HepG2 (cell line): ENCODE measurements around the gene RTBDN. TPM values are rescaled to one million over a fixed set of nuclear protein-coding genes. Genes with fewer than 3 reads are reported as not detected.

Experiments
- ETV6 ChIP-seq: sonication (generic); formaldehyde crosslinking; conservative IDR thresholded peaks from 2 replicates; pipeline ENCODE4 v1.4.0; 2020; ENCODE audit warnings: missing genetic modification reagents
- NFE2 ChIP-seq: sonication (generic); formaldehyde crosslinking; IDR thresholded peaks from 2 replicates; pipeline ENCODE4 v1.4.0; 2020; ENCODE audit warnings: missing genetic modification reagents
- NFIC ChIP-seq: IDR thresholded peaks from 2 replicates; pipeline ENCODE4 v1.6.1; 2012; ENCODE audit warnings: mild to moderate bottlenecking, low read length, inconsistent platforms
- PLRG1 ChIP-seq: fragments of 450-650 bp; conservative IDR thresholded peaks from 2 replicates; pipeline ENCODE4 v1.6.1; 2016
- RBFOX2 ChIP-seq: fragments of 200-400 bp; formaldehyde crosslinking; IDR thresholded peaks from 2 replicates; pipeline ENCODE4 v1.6.1; 2017; ENCODE audit warnings: low read depth, mild to moderate bottlenecking, low read length
- SMAD9 ChIP-seq: sonication (generic); formaldehyde crosslinking; IDR thresholded peaks from 2 replicates; pipeline ENCODE4 v1.5.1; 2020; ENCODE audit warnings: mild to moderate bottlenecking, missing genetic modification reagents
- U2AF2 ChIP-seq: fragments of 200-400 bp; formaldehyde crosslinking; IDR thresholded peaks from 2 replicates; pipeline ENCODE4 v1.6.1; 2017; ENCODE audit warnings: low read depth, mild to moderate bottlenecking, low read length
- ZFY ChIP-seq: sonication (generic); formaldehyde crosslinking; IDR thresholded peaks from 2 replicates; pipeline ENCODE4 v1.4.0; 2020; ENCODE audit warnings: missing genetic modification reagents
- ZNF558 ChIP-seq: sonication (generic); formaldehyde crosslinking; IDR thresholded peaks from 2 replicates; pipeline ENCODE4 v1.9.0; 2022; ENCODE audit warnings: mild to moderate bottlenecking, missing genetic modification reagents, borderline replicate concordance
- ZNF644 ChIP-seq: IDR thresholded peaks from 2 replicates; pipeline ENCODE4 v1.6.1; 2016; ENCODE audit warnings: low read depth
- ZSCAN29 ChIP-seq: sonication (generic); formaldehyde crosslinking; conservative IDR thresholded peaks from 2 replicates; pipeline ENCODE4 v1.4.0; 2020; ENCODE audit warnings: mild to moderate bottlenecking, missing genetic modification reagents
- ZZZ3 ChIP-seq: sonication (generic); formaldehyde crosslinking; IDR thresholded peaks from 2 replicates; pipeline ENCODE4 v1.4.0; 2020; ENCODE audit warnings: missing genetic modification reagents, mild to moderate bottlenecking, borderline replicate concordance
- polyA plus RNA-seq, 8 experiments: library from polyadenylated mRNA; depleted of rRNA in 3 of 8; stranded (reverse) in 7 of 8; unstranded in 1 of 8; fragments of >200 nt; fragmentation: Illumina TruSeq in 4 of 8; extraction: Trizol in 4 of 8; gene quantifications; 2 replicates each; pipeline versions ENCODE4 v1.2.1 to v1.2.3, GENCODE V29; 2011 to 2016; ENCODE audit warnings: low read depth in 4 of 8, missing spikeins in 1 of 8, mixed read lengths in 1 of 8; ENCODE audit not compliant: insufficient read depth in 1 of 8
- total RNA-seq, 5 experiments: library from RNA; depleted of rRNA; stranded (reverse); fragments of >200 nt; fragmentation: Illumina TruSeq; extraction: Trizol; gene quantifications; 2 replicates each; pipeline ENCODE4 v1.2.3, GENCODE V29; 2016; ENCODE audit warnings: low read depth in 1 of 5
- TF ChIP-seq, protein P1 (sequence below): sonication (generic); formaldehyde crosslinking; IDR thresholded peaks from 2 replicates; pipeline ENCODE4 v1.4.0; 2020; ENCODE audit warnings: missing genetic modification reagents
- TF ChIP-seq, protein P2 (sequence below): sonication (generic); formaldehyde crosslinking; IDR thresholded peaks from 2 replicates; pipeline ENCODE4 v1.4.0; 2020; ENCODE audit warnings: mild to moderate bottlenecking, low read depth, missing genetic modification reagents
- TF ChIP-seq, protein P3 (sequence below): sonication (generic); formaldehyde crosslinking; IDR thresholded peaks from 2 replicates; pipeline ENCODE4 v1.5.1; 2020; ENCODE audit warnings: missing genetic modification reagents, mild to moderate bottlenecking, borderline replicate concordance
- TF ChIP-seq, protein P4 (sequence below): sonication (generic); formaldehyde crosslinking; IDR thresholded peaks from 2 replicates; pipeline ENCODE4 v1.4.0; 2020; ENCODE audit warnings: missing genetic modification reagents
- TF ChIP-seq, protein P5 (sequence below): sonication (generic); formaldehyde crosslinking; IDR thresholded peaks from 2 replicates; pipeline ENCODE4 v1.9.0; 2021; ENCODE audit warnings: missing genetic modification reagents, borderline replicate concordance

The RTBDN gene
- total and polyA plus RNA-seq, 2 of the 13 experiments (the other 11 are each of a cell fraction or from before 2014, with no cell fraction given), result 0.27 to 0.48 TPM

DNA sequence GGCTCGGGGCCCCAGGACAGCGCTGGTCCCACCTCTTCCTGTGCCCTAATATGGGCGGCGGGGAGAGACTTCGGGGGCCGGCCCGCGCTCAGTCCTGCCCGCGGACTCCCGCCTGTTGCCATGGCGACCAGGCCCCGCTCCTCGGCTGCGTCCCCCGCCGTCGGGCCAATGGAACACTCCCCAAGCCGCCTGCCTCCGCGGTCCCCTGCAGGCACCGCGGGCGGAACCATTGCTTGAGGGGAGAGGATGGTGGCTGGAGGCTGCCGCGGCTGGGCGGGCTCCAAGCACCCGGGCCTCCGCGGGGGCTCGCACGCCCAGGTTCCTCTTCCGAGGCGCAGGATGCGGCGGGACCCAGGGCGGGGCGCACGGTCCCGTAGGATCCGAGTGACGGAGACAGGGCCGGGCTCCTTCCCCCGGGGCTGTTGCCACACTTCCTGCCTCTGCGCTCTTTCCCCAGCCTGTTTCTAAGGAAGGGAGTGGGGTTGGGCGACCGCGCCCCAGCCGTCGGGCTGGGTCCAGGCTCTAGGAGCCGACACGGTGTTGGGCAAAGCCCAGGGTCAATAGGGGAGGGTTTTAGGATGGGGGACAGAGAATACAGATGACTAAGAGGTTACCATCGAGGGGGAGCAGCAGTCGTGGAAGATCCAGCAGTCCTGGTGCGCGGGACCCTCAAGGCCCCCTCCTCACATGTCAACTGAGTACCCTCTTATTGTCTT lies 44.3 kb downstream of the RTBDN start (continued):
- TF ChIP-seq, protein P1, sequence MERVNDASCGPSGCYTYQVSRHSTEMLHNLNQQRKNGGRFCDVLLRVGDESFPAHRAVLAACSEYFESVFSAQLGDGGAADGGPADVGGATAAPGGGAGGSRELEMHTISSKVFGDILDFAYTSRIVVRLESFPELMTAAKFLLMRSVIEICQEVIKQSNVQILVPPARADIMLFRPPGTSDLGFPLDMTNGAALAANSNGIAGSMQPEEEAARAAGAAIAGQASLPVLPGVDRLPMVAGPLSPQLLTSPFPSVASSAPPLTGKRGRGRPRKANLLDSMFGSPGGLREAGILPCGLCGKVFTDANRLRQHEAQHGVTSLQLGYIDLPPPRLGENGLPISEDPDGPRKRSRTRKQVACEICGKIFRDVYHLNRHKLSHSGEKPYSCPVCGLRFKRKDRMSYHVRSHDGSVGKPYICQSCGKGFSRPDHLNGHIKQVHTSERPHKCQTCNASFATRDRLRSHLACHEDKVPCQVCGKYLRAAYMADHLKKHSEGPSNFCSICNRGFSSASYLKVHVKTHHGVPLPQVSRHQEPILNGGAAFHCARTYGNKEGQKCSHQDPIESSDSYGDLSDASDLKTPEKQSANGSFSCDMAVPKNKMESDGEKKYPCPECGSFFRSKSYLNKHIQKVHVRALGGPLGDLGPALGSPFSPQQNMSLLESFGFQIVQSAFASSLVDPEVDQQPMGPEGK, result peak; percentile 80
- TF ChIP-seq PLRG1, result no peak
- TF ChIP-seq RBFOX2, result peak; percentile 80
- TF ChIP-seq SMAD9 (CRISPR knock-in tag), result no peak
- TF ChIP-seq ZNF558 (CRISPR knock-in tag), result no peak
- TF ChIP-seq, protein P2, sequence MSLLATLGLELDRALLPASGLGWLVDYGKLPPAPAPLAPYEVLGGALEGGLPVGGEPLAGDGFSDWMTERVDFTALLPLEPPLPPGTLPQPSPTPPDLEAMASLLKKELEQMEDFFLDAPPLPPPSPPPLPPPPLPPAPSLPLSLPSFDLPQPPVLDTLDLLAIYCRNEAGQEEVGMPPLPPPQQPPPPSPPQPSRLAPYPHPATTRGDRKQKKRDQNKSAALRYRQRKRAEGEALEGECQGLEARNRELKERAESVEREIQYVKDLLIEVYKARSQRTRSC (CRISPR knock-in tag), result no peak
- TF ChIP-seq, protein P3, sequence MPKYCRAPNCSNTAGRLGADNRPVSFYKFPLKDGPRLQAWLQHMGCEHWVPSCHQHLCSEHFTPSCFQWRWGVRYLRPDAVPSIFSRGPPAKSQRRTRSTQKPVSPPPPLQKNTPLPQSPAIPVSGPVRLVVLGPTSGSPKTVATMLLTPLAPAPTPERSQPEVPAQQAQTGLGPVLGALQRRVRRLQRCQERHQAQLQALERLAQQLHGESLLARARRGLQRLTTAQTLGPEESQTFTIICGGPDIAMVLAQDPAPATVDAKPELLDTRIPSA (CRISPR knock-in tag), result no peak
- TF ChIP-seq, protein P4, sequence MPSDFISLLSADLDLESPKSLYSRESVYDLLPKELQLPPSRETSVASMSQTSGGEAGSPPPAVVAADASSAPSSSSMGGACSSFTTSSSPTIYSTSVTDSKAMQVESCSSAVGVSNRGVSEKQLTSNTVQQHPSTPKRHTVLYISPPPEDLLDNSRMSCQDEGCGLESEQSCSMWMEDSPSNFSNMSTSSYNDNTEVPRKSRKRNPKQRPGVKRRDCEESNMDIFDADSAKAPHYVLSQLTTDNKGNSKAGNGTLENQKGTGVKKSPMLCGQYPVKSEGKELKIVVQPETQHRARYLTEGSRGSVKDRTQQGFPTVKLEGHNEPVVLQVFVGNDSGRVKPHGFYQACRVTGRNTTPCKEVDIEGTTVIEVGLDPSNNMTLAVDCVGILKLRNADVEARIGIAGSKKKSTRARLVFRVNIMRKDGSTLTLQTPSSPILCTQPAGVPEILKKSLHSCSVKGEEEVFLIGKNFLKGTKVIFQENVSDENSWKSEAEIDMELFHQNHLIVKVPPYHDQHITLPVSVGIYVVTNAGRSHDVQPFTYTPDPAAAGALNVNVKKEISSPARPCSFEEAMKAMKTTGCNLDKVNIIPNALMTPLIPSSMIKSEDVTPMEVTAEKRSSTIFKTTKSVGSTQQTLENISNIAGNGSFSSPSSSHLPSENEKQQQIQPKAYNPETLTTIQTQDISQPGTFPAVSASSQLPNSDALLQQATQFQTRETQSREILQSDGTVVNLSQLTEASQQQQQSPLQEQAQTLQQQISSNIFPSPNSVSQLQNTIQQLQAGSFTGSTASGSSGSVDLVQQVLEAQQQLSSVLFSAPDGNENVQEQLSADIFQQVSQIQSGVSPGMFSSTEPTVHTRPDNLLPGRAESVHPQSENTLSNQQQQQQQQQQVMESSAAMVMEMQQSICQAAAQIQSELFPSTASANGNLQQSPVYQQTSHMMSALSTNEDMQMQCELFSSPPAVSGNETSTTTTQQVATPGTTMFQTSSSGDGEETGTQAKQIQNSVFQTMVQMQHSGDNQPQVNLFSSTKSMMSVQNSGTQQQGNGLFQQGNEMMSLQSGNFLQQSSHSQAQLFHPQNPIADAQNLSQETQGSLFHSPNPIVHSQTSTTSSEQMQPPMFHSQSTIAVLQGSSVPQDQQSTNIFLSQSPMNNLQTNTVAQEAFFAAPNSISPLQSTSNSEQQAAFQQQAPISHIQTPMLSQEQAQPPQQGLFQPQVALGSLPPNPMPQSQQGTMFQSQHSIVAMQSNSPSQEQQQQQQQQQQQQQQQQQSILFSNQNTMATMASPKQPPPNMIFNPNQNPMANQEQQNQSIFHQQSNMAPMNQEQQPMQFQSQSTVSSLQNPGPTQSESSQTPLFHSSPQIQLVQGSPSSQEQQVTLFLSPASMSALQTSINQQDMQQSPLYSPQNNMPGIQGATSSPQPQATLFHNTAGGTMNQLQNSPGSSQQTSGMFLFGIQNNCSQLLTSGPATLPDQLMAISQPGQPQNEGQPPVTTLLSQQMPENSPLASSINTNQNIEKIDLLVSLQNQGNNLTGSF (CRISPR knock-in tag), result no peak
- TF ChIP-seq U2AF2, result peak; percentile 93; the same call in 1 of the 2 replicates
- TF ChIP-seq NFIC, result no peak
- TF ChIP-seq ZSCAN29 (CRISPR knock-in tag), result no peak
- TF ChIP-seq ETV6 (CRISPR knock-in tag), result no peak
- no peak for TF ChIP-seq NFE2 (CRISPR knock-in tag)
- TF ChIP-seq ZFY (CRISPR knock-in tag), result peak; percentile 54; the same call in 1 of the 2 replicates
- no peak for TF ChIP-seq ZNF644
- no peak for TF ChIP-seq ZZZ3 (CRISPR knock-in tag)
- TF ChIP-seq, protein P5, sequence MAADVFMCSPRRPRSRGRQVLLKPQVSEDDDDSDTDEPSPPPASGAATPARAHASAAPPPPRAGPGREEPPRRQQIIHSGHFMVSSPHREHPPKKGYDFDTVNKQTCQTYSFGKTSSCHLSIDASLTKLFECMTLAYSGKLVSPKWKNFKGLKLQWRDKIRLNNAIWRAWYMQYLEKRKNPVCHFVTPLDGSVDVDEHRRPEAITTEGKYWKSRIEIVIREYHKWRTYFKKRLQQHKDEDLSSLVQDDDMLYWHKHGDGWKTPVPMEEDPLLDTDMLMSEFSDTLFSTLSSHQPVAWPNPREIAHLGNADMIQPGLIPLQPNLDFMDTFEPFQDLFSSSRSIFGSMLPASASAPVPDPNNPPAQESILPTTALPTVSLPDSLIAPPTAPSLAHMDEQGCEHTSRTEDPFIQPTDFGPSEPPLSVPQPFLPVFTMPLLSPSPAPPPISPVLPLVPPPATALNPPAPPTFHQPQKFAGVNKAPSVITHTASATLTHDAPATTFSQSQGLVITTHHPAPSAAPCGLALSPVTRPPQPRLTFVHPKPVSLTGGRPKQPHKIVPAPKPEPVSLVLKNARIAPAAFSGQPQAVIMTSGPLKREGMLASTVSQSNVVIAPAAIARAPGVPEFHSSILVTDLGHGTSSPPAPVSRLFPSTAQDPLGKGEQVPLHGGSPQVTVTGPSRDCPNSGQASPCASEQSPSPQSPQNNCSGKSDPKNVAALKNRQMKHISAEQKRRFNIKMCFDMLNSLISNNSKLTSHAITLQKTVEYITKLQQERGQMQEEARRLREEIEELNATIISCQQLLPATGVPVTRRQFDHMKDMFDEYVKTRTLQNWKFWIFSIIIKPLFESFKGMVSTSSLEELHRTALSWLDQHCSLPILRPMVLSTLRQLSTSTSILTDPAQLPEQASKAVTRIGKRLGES, result no peak
